Common myeloid progenitor, CD34-positive (primary cell): ENCODE data around the gene SRXN1.

ENCODE experiments used
- CTCF ChIA-PET: fragments of 350-600 bp; sonication (Branson Sonifier 250); formaldehyde crosslinking; loops from one replicate; lab custom pipeline; 2021; ENCODE audit warnings: antibody characterized with exemption; lab: Charles Lee
- POLR2A ChIA-PET: fragments of 350-600 bp; sonication (Branson Sonifier 250); formaldehyde crosslinking; loops from one replicate; lab custom pipeline; 2021; ENCODE audit warnings: antibody characterized with exemption; lab: Charles Lee
- DNase-seq, 3 donors: peaks; one replicate each; pipeline versions ENCODE4 v3.0.0 to v3.0.0-alpha.2; 2013
- H3K27ac ChIP-seq, 2 experiments: 1 replicate in 1 of 2; 2 replicates in 1 of 2; pipeline ENCODE4 v1.7.0; 2013; ENCODE audit warnings: inconsistent platforms in 2 of 2, low read length in 2 of 2, mild to moderate bottlenecking in 2 of 2, low read depth in 1 of 2, moderate library complexity in 1 of 2; ENCODE audit not compliant: severe bottlenecking in 2 of 2, insufficient read depth in 1 of 2, poor library complexity in 1 of 2
- H3K27me3 ChIP-seq, 5 experiments: replicated peaks in 2 of 5; 1 replicate in 3 of 5; 2 replicates in 2 of 5; pipeline versions ENCODE4 v1.6.1 to v1.7.0; 2013; ENCODE audit warnings: low read length in 4 of 5, mild to moderate bottlenecking in 2 of 5, moderate library complexity in 2 of 5, inconsistent platforms in 1 of 5; ENCODE audit not compliant: insufficient read depth in 5 of 5, control insufficient read depth in 4 of 5
- H3K36me3 ChIP-seq, 4 experiments: 1 replicate in 2 of 4; 2 replicates in 2 of 4; pipeline versions ENCODE4 v1.6.1 to v1.7.0; 2013; ENCODE audit warnings: low read length in 3 of 4, control low read depth in 1 of 4, mild to moderate bottlenecking in 1 of 4; ENCODE audit not compliant: control insufficient read depth in 4 of 4, insufficient read depth in 4 of 4
- H3K4me1 ChIP-seq, 4 experiments: 1 replicate in 3 of 4; 2 replicates in 1 of 4; pipeline versions ENCODE4 v1.6.1 to v1.7.1; 2013; ENCODE audit warnings: low read length in 3 of 4, mild to moderate bottlenecking in 3 of 4, control low read depth in 1 of 4, inconsistent platforms in 1 of 4, moderate library complexity in 1 of 4; ENCODE audit not compliant: control insufficient read depth in 4 of 4, insufficient read depth in 4 of 4; ENCODE audit errors: control extremely low read depth in 1 of 4
- H3K4me3 ChIP-seq, 7 experiments: 1 replicate in 4 of 7; 2 replicates in 3 of 7; pipeline versions ENCODE4 v1.5.1 to v1.7.0; 2013; ENCODE audit warnings: mild to moderate bottlenecking in 7 of 7, low read length in 6 of 7, moderate library complexity in 6 of 7, inconsistent platforms in 2 of 7, low read depth in 2 of 7, control low read depth in 1 of 7; ENCODE audit not compliant: insufficient read depth in 4 of 7, control insufficient read depth in 1 of 7; ENCODE audit errors: extremely low read depth in 1 of 7
- H3K9me3 ChIP-seq, 5 experiments: 1 replicate in 4 of 5; 2 replicates in 1 of 5; pipeline versions ENCODE4 v1.6.1 to v1.7.1; 2013; ENCODE audit warnings: low read length in 4 of 5, mild to moderate bottlenecking in 2 of 5, inconsistent platforms in 1 of 5, low read depth in 1 of 5, moderate library complexity in 1 of 5; ENCODE audit not compliant: control insufficient read depth in 4 of 5, insufficient read depth in 2 of 5; ENCODE audit errors: control extremely low read depth in 1 of 5
- WGBS: methylation state at CpG from one replicate; pipeline ENCODE4 v1.1.5; 2013; ENCODE audit not compliant: insufficient coverage; 5-methylcytosine and 5-hydroxymethylcytosine counted together

SRXN1 gene

DNA sequence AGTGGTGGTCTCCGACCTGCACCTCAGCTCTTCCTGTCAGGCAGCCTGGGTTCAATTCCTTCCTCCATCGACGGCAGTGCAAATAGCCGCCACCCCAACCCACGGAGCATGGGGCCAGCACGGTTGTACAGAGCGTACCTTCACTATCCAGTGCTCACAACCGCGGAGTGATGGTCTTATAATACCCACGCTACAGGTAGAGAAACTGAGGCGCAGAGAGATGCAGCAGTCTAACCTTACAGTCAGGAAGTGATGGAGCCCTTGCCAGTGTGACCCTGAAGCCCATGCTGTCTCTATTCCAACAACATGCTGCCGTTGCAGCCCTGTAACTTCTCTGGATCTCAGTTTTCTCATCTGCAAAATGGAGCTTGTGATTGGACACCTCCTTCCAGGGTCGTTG, 11.6 kb upstream of the SRXN1 start:
- POLR2A ChIA-PET = no interaction called here
- peaks cover 0 to 43% (median 18%) of the 10 kb centered on the region in 5 experiments for H3K27me3 ChIP-seq
- WGBS = 36% methylated on average over 13 of the region's 13 CpGs

DNA sequence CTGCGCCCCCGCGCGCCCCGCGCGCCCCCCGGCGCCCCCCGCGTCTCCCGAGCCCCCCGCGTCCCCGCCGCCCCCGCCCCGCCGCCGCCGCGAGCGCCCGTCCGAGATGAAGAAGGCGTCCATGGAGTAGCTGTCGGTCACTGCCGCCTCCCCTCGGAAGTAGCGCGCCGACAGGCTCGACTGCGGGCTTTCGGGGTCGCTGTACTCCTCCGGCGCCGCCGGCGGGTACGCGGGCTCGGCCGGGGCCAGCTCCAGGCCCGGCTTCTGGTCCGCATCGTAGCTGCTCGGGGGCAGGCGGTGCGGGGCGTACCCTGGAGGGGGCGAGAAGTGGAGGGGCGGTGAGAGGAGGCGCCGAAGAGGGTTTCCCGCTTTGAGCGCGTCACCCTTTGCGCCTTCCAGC, 11.2 kb upstream of the SRXN1 start:
- peaks cover 5 to 48% (median 41%) of the 10 kb centered on the region in 4 experiments for H3K4me1 ChIP-seq
- H3K27me3 ChIP-seq = peaks cover 0 to 43% (median 18%) of the 10 kb centered on the region in 5 experiments
- CTCF ChIA-PET = interaction anchor here (0.8 to 10.7 kb wide), 10 partner anchors 11 to 102 kb away, joined by 3 to 146 read pairs (median 6); partner anchors contain the start of genes SCRT2 and SRXN1
- H3K4me3 ChIP-seq = peak overlapping the region in 1 of 7 experiments; percentile 13
- peak in 1 of 3 donors; percentile 39 for DNase-seq
- POLR2A ChIA-PET = interaction anchor here (0.7 kb wide), 1 partner anchor 26 kb away, joined by 3 read pairs; no protein-coding TSS in a partner anchor
- no peak overlapping the region for H3K27ac ChIP-seq
- H3K36me3 ChIP-seq = no peaks in the 10 kb centered on the region
- H3K9me3 ChIP-seq = no peaks in the 10 kb centered on the region
- 9% methylated on average over 32 of the region's 60 CpGs for WGBS

More for the DNA sequence above, 11.6 kb upstream of the SRXN1 start:
- H3K9me3 ChIP-seq = no peaks in the 10 kb centered on the region
- H3K36me3 ChIP-seq = no peaks in the 10 kb centered on the region
- peaks cover 5 to 44% (median 39%) of the 10 kb centered on the region in 4 experiments for H3K4me1 ChIP-seq
- peak overlapping the region in 1 of 7 experiments; percentile 13 for H3K4me3 ChIP-seq
- H3K27ac ChIP-seq = no peak overlapping the region
- no peak for DNase-seq
- CTCF ChIA-PET = interaction anchor here (0.8 to 10.7 kb wide), 10 partner anchors 10 to 102 kb away, joined by 3 to 146 read pairs (median 6); partner anchors contain the start of genes SCRT2 and SRXN1

DNA sequence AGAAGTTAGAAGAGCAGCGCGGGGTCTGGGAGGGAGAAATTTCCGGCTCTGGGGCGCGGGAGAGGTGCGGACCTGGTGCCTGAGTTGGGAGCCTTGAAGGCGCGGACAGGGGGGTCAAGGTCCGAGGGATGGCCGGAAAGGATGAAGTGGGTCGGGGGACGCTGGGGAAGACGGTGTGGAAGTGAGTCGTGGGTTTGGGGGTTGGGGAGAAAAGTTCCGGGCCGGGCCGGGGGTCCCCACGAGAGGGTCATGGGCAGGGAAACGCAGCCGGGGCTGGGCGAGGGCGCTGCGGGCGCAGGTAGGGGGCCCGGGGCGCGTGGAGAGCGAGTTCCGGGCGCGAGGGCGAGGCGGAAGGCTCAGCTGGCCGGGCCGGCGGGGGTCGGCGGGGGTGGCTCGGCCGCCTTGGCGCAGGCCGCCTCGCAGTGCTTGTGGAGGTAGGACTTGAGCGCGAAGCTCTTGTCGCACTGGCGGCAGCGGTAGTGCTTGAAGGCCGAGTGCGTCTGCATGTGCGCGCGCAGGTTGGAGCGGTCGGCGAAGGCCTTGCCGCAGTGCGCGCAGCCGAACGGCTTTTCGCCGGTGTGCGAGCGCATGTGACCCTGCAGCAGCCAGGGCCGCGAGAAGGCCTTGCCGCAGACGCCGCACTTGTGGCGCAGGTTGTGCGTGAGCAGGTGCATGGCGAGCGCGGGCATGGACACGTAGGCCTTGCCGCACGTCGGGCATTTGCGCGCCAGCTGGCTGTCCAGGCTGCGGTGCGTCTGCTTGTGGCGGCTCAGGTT, 10.5 kb upstream of the SRXN1 start:
- 7% methylated on average over 70 of the region's 84 CpGs for WGBS
- CTCF ChIA-PET = interaction anchor here (0.8 to 10.7 kb wide), 10 partner anchors 11 to 101 kb away, joined by 3 to 146 read pairs (median 4); partner anchors contain the start of genes SCRT2 and SRXN1

DNA sequence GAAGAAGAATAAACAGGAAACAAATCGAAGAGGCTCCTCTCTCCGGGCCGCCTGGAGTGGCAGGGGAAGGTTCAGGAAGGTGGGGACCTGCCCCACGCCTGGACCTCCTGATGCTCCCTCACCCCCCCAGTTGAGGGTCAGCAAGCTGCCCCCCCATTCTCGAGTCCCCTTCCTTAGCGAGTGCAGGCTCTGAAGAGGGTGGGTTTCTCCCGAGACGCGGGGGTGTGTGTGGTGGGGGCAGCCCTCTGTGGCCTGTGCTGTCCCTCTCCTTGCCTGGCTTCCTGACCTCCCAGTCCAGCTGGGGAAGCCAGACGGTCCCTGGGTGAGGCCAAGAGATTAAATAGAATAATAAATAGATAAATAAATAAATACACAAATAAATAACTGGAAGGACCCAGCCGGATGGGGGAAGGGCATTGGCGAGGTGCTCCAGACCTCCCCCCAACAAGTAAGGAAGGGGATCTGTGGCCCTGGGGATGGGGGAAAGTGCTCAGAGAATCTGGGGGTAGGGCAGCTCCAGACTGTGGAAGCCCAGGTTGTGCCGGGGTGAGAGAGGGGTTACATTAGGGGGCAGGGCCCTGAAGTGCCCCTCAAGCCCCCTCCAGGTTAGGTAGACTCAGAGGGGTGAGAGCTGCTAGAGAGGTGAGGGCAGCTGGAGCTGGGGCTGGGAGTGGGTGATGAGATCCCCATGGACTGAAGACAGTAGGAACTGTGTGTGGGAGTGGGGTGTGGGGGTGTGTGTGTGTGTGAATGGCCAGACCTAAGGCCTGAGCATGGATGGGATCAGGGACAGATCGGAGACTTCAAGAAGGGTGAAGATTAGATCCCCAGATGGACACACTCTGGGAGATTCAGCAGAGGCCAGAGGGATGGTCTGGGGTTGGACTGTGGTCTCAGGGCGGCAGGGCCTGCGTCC, 9.5 kb upstream of the SRXN1 start:
- peaks cover 0 to 43% (median 18%) of the 10 kb centered on the region in 5 experiments for H3K27me3 ChIP-seq
- DNase-seq = no peak
- no peaks in the 10 kb centered on the region for H3K9me3 ChIP-seq
- H3K27ac ChIP-seq = no peak overlapping the region
- ChIA-PET POLR2A (no interaction called here), CTCF (interaction anchor here (1.0 to 10.7 kb wide), 4 partner anchors 15 to 100 kb away, joined by 4 to 146 read pairs (median 8); partner anchors contain the start of gene SRXN1)
- no peaks in the 10 kb centered on the region for H3K36me3 ChIP-seq
- peaks cover 5 to 54% (median 43%) of the 10 kb centered on the region in 4 experiments for H3K4me1 ChIP-seq
- WGBS = 60% methylated on average over 5 of the region's 16 CpGs
- peak overlapping the region in 2 of 7 experiments; percentile 19 to 34 for H3K4me3 ChIP-seq

More for the DNA sequence above, 10.5 kb upstream of the SRXN1 start:
- DNase-seq = peak; percentile 55 to 85 (median 75)
- Histone ChIP-seq H3K27ac (no peak overlapping the region), H3K4me3 (peak overlapping the region in 2 of 7 experiments; percentile 34 to 35), H3K9me3 (no peaks in the 10 kb centered on the region), H3K27me3 (peaks cover 0 to 43% (median 18%) of the 10 kb centered on the region in 5 experiments), H3K36me3 (no peaks in the 10 kb centered on the region), H3K4me1 (peaks cover 5 to 54% (median 43%) of the 10 kb centered on the region in 4 experiments)
- POLR2A ChIA-PET = interaction anchor here (0.7 kb wide), 1 partner anchor 27 kb away, joined by 3 read pairs; no protein-coding TSS in a partner anchor

DNA sequence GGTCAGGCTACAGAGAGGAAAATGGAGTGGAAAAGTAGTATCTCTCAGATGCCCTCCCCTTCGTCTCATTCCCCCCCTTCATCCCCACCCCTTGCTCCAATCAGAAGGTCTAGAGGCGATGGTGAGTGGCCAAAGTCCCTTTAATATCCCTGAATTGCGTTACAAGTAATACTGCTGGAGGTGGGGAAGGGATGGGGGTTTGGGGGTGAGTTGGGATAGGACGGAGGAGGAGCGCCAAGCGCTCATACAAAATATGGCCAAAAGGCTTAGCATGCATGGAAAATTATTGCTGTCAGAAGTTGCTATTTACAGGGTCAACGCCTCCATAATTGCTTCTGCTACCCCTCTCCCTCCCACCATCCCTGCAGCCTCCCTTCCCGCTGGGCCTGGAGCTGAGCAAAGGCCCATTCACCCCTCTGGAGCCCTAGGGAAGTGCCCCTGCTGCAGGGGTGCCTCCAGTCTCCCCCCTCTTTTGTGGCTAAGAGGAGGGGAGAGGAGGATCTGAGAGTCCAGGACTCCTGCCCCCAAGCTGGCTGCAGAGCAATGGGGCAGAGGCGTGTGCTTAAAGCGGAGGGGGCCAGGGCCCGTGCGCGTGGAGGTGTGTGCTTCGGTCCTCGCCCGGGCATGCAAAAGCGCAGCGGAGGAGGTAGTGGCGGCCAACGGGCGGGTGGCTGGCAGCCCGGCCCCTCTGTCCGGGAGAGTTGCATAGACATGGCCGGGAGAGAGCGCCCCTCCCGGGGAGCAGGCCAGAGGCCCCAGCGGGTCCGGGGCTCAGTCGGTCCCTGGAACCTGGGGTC, 8.7 kb upstream of the SRXN1 start:
- peaks cover 0 to 43% (median 18%) of the 10 kb centered on the region in 5 experiments for H3K27me3 ChIP-seq

More for the DNA sequence above, 8.7 kb upstream of the SRXN1 start:
- POLR2A ChIA-PET = no interaction called here
- CTCF ChIA-PET = interaction anchor here (0.7 to 10.7 kb wide), 5 partner anchors 14 to 288 kb away, joined by 3 to 146 read pairs (median 3); partner anchors contain the start of genes SCRT2 and SRXN1
- Histone ChIP-seq H3K4me1 (peaks cover 5 to 54% (median 46%) of the 10 kb centered on the region in 4 experiments), H3K36me3 (no peaks in the 10 kb centered on the region), H3K4me3 (peak overlapping the region in 4 of 7 experiments; percentile 8 to 34 (median 19)), H3K9me3 (no peaks in the 10 kb centered on the region), H3K27ac (peak overlapping the region in 1 of 2 experiments; percentile 20)
- peak in 1 of 3 donors; percentile 31 for DNase-seq
- WGBS = 38% methylated on average over 23 of the region's 29 CpGs
